GM19328 (cell line): ENCODE measurements around the gene VPS18.

ENCODE experiments used
- ATAC-seq: cut with Tn5 transposase; IDR thresholded peaks from one replicate; pipeline ENCODE4 v1.9.1; 2021; ENCODE audit warnings: mild to moderate bottlenecking, moderate library complexity; ENCODE audit not compliant: unreplicated experiment

Gene VPS18

DNA sequence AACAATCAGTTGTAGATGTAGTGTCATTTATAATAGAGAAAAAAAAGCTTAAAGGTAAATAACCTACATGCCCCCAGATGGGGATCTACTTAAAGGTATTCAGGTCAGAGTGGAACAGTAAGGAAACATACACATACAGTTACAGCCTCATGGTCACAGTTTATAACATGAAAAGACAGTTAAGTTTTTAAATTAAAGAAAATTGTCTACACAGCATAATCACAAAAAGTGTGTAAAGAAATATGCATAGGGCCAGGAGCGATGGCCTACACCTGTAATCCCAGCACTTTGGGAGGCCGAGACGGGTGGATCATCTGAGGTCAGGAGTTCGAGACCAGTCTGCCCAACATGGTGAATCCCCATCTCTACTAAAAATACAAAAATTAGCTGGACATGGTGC lies 27.1 kb upstream of the VPS18 start:
- no peak for ATAC-seq

DNA sequence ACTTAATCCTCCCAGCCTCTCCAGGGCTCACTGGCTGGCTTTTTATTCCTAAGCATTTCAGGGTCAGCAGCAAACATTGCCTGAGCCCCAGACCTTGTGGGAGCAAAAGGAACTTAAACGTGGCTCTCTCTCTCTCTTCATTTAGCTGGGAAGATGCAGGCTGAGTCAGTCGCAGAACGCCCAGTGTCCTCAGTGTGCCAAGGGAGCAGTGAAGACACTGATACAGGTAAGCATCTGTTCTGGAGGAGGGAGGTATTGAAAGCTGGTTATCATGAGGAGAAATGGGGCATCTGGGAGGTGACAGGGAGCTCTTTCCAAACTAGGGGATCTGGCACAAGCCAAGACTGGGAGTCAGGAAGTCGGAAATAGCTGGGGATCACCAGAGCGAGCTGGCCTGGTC lies 24.6 kb upstream of the VPS18 start:
- ATAC-seq = no peak

DNA sequence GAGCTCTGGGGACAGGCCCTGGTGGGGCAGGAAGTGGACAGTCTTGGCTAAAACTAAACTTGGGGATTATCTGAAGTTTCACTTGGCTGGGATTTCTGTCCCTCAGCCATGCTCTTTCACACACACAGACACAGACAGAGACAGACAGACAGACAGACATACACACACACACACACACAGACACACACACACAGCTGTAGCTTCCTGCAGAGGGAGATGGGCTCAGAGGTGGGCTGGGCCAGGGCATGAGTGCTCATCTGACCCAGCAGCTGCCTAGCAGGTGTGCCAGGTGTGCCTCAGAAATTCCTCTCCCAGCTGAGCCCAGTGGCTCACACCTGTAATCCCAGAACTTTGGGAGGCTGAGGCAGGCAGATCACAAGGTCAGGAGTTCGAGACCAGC lies 23.5 kb upstream of the VPS18 start:
- no peak for ATAC-seq

DNA sequence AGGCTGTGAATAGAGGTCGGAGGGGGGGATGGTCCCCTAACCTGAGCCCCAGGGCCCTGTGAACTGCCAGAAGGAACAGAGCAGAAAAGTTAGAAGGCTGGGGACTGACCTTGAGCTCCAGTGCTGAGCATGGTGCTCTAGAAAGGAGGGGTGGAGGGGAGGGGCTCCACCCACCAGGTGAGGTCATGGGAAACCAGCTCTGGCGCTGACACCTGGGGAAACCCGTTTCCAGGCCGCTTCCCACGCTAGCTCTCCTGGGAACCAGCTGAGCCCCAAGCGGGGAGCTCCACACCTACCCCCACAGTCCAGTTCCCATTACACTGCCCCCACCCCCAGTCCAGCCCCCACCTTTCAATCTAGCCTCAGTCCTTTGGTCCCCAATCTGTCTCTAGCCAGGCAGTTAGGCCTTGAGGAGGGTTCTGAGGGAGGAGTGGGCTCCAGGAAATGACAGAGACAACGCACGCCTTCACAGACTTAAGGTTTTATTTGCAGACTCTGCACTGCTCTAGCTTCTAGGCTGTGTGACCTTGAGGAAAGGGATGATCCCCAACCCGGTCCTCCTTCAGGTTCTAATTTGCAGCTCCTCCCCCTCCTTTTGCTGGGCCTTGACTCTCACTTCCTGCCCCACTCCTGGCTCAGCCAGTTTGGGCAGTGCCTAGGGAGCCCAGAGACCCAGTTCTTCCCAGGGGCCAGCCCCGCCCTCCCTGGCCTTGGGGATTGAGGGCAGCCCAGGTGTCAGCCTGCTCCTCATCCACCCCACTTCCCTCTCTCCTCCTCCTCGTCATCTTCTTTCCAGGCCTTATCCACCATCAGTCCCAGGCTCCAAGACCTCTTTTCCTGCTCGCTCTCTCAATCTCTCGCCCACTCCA lies 22.3 kb upstream of the VPS18 start:
- no peak for ATAC-seq

- no peak for ATAC-seq
These were observed 21.2 kb upstream of the VPS18 start for GRCh38 chr15:40872791-40873693.

GRCh38 chr15:40873694-40874561 lies 20.3 kb upstream of the VPS18 start, which contains the start of gene RHOV:
TSS of gene RHOV (minus strand) at chr15:40874234. CDS start at chr15:40874139, 95 bp downstream.
- ATAC-seq = peak; percentile 45

GRCh38 chr15:40875991-40876730 lies 18.1 kb upstream of the VPS18 start:
- no peak for ATAC-seq

DNA sequence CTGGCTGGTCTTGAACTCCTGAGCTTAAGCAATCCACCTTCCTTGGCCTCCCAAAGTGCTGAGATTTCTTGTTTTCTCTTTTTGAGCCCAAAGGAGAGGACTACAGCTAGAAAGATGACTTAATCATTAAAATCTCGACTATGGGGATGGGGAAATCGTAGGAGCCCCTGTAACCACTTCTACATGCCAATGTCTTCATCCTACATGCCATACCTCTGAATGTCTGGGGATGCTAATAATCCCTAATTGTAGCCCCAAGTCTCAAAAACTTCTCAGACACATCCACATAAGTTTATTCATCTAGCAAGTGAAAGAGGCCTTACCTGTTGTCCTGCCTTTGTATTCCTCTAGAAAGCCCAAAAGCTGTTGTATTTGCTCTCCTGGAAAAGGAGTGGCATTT lies 16.6 kb upstream of the VPS18 start:
- no peak for ATAC-seq

DNA sequence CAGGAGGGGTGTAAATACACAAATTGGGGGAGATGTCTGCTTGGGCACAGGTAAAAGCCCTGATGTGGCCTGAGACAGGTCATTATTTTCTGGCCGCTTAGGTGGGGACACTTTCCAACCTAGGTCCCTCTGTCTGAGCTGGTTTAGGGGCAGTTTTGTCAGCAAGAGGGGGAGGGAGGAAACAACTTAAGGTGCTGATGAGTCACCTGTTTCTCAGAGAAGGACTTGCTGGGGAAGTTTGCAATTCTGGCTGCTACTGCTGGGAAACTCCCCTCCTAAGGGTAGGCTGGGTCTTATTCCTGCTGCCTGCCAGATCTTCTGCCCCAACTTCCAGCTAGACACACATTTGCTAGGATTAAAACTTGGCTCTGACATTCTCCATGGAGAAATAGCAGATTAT lies 15.5 kb upstream of the VPS18 start:
- ATAC-seq = no peak

GRCh38 chr15:40879609-40880008 lies 14.6 kb upstream of the VPS18 start:
- no peak for ATAC-seq

- no peak for ATAC-seq
These were observed 12.9 kb upstream of the VPS18 start for GRCh38 chr15:40881351-40881750.

DNA sequence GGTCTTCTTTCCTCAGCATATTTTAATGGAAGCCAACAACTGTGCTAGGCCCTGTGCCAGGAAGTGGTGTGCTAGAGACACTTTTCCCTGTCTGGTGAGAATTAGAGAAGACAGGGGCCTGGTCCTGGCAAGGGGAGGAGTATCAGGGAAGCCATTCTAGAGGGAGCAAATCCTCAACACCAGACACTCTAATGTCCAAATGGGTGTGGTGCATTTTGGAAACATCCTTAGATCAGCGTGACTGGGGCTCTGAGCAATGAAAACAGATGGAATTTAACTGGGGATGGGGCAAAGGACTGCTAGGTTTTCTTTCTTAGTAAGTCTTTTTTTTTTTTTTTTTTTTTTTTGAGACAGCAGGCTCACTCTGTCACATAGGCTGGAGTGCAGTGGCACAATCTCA lies 7.7 kb upstream of the VPS18 start:
- ATAC-seq = no peak

GRCh38 chr15:40889112-40889511 lies 5.1 kb upstream of the VPS18 start:
- ATAC-seq = no peak

- ATAC-seq = no peak
These were observed 3.1 kb upstream of the VPS18 start for GRCh38 chr15:40891138-40891537.

- ATAC-seq = no peak
These were observed 2.3 kb upstream of the VPS18 start for GRCh38 chr15:40891810-40892446.

DNA sequence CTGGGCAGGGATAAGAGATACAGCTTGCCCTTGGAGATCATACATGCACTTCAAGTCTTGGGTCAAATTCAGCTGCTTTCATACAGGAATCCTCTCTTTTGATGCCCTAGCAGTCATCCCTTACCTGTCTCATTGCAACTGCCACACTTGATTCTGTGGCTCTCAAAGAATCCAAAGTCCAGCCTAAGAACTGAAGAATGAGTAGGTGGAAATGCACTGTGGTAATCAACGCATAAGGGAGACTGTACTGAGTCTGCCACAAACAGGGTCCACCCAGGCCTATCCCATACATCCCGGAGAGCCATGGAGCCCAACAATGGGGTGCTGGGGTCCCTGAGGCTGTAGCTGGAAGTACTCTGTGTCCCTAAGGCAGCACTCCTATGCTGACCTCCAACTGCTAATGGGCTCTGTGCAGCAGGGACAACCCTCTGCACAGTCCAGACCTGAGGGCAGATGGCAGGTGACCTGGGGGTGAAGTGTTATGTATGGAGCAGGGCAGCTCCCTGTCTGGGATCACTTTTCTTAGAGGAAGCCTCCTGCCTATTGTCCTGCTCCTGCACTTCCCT lies 1.7 kb upstream of the VPS18 start:
- ATAC-seq = no peak

DNA sequence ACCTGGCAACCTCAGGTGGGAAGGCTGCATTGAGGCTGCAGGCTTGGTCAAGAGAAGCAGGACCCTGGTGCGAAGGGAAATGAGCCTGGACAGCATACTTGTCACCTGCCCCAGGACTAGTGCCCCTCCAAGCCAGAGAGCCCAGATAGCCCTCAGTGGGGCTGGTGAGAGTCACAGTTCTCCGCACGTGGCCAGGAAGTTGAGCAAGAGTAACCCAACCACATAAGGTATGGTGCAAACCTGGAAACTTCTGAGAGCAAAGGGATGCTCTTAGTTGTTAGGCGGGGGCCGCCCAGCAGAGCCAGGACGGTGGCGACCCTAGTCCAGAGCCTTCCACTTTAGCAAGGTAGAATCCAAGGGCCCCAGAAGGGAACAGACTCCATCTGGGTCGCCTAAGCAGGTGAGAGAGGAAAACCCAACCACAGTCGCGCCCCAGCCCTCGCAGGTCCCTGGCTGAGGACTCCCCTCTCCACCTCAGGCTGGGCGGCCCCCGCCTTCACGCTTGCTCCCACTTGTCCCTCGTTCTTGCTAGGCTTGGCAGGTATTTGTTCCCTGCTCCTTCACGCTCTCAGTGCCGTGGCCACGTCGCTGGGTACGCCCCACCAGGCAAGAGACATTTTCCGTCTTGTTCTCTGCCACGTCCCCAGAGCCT lies 1.1 kb upstream of the VPS18 start:
- ATAC-seq = no peak

DNA sequence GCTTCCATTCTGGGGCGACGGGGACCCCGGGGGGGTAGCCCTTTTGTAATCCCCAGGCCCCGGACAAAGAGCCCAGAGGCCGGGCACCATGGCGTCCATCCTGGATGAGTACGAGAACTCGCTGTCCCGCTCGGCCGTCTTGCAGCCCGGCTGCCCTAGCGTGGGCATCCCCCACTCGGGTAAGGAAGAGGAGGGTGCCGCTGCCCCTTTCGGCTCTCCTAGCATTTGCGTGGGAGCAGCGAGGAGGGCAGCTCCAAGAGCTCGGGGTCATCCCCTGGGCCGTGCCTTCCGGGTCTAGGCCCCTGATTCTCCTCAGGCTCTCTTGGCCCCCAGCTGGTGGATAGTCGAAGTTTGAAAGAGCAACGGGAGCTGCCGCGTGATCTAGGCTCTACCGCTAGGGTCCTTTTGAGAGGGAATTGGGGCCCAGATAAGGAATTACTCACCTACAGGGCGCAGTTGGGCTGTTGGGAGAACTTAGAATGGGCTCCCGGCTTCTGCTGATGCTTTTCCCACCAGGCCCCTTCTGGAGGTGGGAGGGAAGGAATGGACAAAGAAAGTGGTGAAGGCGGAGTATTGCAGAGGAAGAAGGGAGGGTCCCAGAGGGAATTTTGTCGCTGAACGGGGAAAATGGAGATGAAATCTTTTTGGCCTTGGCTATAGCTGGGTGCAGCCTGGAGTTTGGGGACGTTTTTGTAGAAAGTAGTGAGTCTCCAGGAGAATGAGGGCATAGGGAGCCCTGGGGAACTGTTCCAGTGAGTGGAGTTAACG lies 615 bp downstream of the VPS18 start:
- ATAC-seq = no peak
